Measurements from ENCODE around the gene ARID4B.

The ARID4B gene

DNA sequence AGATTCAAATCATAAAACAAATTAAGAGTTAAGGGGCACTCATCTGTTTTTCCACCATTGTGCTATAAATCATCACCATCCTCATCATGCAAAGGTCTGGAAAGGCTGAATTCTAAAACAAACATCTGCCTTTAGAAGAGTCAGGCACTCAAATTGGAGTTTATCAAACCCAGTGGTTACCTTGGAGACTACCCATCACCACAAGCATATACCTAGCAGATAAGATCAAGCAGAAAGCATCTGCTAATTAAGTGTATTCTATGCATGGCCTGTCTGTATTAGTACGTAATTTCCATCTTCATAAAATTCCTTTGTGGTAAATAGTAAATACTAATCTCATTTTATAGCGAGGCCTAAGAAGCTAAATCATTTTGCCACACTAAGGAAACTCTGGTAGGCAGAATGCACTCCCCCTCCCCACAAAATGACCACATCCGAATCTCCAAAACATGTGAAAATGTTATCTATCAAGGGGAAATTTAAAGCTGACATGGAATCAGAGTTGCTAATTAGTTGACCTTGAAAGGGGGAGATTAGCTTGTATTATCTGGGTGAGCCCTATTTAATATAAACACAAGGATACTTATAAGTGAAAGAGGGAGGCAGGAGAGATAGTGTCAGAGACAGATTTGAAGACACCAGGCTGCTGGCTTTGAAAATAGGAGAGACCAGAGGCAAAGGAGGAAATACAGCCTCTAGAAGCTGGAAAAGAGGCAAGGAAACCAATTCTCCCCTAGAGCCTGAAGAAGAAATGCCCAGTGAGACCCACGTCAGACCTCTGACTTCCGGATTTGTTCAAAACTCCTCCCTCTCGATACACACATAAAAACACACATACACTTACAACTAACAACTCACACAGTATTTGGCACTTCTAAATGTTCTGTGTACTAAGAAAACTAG is 23.2 kb downstream of the ARID4B start:
- no peaks in the 10 kb centered on the region for H3K9me3 Mint-ChIP-seq
- H3K4me1 Mint-ChIP-seq, result peaks cover 27% of the 10 kb centered on the region
- no peaks in the 10 kb centered on the region for H3K27me3 Mint-ChIP-seq (ENCODE audit: low read depth)
- peak overlapping the region; percentile 26 to 70 (median 47) for H3K27ac Mint-ChIP-seq
- H3K4me3 Mint-ChIP-seq, result no peak overlapping the region
- peaks cover 19% of the 10 kb centered on the region for H3K36me3 Mint-ChIP-seq (ENCODE audit: low read depth)
- TF ChIP-seq, protein P1, sequence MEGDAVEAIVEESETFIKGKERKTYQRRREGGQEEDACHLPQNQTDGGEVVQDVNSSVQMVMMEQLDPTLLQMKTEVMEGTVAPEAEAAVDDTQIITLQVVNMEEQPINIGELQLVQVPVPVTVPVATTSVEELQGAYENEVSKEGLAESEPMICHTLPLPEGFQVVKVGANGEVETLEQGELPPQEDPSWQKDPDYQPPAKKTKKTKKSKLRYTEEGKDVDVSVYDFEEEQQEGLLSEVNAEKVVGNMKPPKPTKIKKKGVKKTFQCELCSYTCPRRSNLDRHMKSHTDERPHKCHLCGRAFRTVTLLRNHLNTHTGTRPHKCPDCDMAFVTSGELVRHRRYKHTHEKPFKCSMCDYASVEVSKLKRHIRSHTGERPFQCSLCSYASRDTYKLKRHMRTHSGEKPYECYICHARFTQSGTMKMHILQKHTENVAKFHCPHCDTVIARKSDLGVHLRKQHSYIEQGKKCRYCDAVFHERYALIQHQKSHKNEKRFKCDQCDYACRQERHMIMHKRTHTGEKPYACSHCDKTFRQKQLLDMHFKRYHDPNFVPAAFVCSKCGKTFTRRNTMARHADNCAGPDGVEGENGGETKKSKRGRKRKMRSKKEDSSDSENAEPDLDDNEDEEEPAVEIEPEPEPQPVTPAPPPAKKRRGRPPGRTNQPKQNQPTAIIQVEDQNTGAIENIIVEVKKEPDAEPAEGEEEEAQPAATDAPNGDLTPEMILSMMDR (IDR thresholded peaks at IDR 0.05; ENCODE audit: unreplicated experiment in 3 of 3), result no peak

DNA sequence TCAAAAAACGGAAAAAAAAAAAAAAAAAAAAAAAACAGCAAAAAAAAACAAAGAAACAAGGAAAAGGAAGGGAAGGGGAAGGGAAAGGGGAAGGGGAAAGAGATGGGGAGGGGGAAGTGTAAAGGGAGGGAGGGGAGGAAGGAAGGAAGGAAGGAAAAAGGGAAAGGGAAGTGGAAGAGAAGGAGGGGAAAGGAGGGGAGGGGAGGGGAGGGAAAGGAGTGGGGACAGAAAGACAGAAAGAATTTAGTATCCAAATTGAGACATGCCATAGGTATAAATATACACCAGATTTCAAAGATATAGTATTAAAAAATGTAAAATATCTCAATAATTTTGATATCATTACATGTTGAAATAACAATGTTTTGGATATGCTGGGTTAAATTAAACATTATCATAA is 25.8 kb downstream of the ARID4B start:
- Mint-ChIP-seq H3K27me3 (ENCODE audit: low read depth) (no peaks in the 10 kb centered on the region), H3K4me3 (no peak overlapping the region), H3K36me3 (ENCODE audit: low read depth) (peaks cover 26% of the 10 kb centered on the region), H3K4me1 (peaks cover 34% of the 10 kb centered on the region), H3K9me3 (no peaks in the 10 kb centered on the region), H3K27ac (no peak overlapping the region)
- TF ChIP-seq, protein P1 (IDR thresholded peaks at IDR 0.05; ENCODE audit: unreplicated experiment in 3 of 3), result no peak

DNA sequence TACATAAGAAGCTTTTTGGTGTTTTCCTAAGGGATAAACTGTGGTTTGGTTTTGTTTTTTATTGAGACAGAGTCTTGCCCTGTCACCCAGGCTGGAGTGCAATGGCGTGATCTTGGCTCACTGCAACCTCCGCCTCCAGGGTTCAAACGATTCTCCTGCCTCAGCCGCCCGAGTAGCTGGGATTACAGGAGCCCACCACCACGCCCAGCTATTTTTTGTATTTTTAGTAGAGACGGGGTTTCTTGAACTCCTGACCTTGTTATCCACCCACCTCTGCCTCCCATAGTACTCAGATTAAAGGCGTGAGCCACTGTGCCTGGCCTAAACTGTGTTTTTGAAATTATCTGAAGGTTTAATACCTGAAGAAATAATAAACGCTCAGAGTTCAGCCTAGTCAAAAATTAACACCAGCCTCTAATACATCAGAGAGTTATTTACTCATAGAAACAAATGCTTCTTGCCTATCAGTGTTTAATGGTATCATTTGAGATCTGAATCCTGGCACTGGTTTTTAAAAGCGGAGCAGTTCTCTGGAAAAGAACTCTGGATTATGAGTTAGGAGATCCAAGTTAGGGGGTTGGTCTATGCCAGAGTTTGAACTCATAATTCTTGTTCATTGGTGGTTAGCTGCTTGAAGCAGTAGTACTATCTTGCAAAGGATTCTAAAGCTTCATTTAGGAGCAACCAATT is 28.7 kb downstream of the ARID4B start:
- Mint-ChIP-seq H3K27me3 (ENCODE audit: low read depth) (no peaks in the 10 kb centered on the region), H3K36me3 (ENCODE audit: low read depth) (peaks cover 26% of the 10 kb centered on the region), H3K4me3 (no peak overlapping the region), H3K9me3 (peaks cover 7% of the 10 kb centered on the region), H3K27ac (peak overlapping the region in 1 of 3 experiments; percentile 46), H3K4me1 (peaks cover 16% of the 10 kb centered on the region)
- TF ChIP-seq, protein P1 (IDR thresholded peaks at IDR 0.05; ENCODE audit: unreplicated experiment in 3 of 3), result no peak

DNA sequence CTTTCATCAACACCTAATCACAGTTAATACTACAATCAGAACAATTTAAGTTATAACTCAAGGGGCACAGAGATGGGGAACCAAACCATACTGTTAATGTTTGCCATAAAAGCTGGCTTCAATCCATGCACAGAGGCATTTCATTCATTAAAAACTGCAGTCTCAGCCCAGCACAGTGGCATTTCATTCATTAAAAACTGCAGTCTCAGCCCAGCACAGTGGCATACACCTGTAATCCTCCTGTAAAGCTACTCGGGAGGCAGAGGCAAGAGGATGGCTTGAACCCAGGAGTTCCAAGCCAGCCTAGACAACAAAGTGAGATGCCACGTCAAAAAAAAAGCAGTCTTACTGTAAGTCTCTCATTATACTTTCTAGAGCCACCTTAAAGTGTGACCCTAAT is 29.2 kb downstream of the ARID4B start:
- peaks cover 14% of the 10 kb centered on the region for H3K4me1 Mint-ChIP-seq
- peaks cover 7% of the 10 kb centered on the region for H3K9me3 Mint-ChIP-seq
- TF ChIP-seq, protein P1 (IDR thresholded peaks at IDR 0.05; ENCODE audit: unreplicated experiment in 3 of 3), result no peak
- H3K27ac Mint-ChIP-seq, result no peak overlapping the region
- no peaks in the 10 kb centered on the region for H3K27me3 Mint-ChIP-seq (ENCODE audit: low read depth)
- peaks cover 26% of the 10 kb centered on the region for H3K36me3 Mint-ChIP-seq (ENCODE audit: low read depth)
- no peak overlapping the region for H3K4me3 Mint-ChIP-seq

DNA sequence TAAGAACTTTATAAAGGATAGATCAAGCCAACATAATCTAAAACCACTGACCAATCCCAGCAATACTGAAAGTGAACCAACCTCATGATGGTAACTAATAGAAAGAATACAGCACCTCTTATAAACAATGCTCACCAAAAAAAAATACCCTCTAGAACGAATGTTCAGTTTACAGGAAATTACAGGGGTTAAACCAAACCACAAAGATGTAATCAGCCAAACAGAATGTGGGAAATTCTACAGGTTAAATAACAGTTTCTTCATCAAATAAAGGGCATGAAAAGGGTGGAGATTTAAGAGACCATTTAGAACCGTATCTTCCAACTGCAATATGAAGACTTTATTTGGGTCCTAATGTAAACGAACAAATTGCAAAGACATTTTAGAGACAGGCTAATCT is 30.4 kb downstream of the ARID4B start:
- H3K9me3 Mint-ChIP-seq, result peaks cover 7% of the 10 kb centered on the region

More for the DNA sequence above, 30.4 kb downstream of the ARID4B start:
- Mint-ChIP-seq H3K4me3 (no peak overlapping the region), H3K27ac (no peak overlapping the region), H3K27me3 (ENCODE audit: low read depth) (no peaks in the 10 kb centered on the region), H3K36me3 (ENCODE audit: low read depth) (peaks cover 26% of the 10 kb centered on the region), H3K4me1 (peaks cover 13% of the 10 kb centered on the region)
- TF ChIP-seq, protein P1 (IDR thresholded peaks at IDR 0.05; ENCODE audit: unreplicated experiment in 3 of 3), result no peak

All from nephron (organoid).